NCI-H2196 (cell line): Measurements from ENCODE around the gene CD163.
A peak's percentile ranks its signal among the peaks of the same experiment; 100 is the strongest.
"Not testable (repeated sequence)": the region's sequence is repeated elsewhere in the genome, so short reads cannot be mapped to it uniquely, and the experiment has no call there.

Experiments
- DNase-seq: peaks from one replicate; lab custom pipeline; 2025; ENCODE audit not compliant: unreplicated experiment; lab: John Stamatoyannopoulos, UW

Gene CD163

GRCh38 chr12:7503686-7504415 is at the start of gene CD163:
TSS of gene CD163 (minus strand) at chr12:7503777. CDS start at chr12:7503690, 87 bp downstream.
- no peak for DNase-seq

- DNase-seq = no peak
Observed at GRCh38 chr12:7542813-7543212, 39.2 kb upstream of the CD163 start.

DNA sequence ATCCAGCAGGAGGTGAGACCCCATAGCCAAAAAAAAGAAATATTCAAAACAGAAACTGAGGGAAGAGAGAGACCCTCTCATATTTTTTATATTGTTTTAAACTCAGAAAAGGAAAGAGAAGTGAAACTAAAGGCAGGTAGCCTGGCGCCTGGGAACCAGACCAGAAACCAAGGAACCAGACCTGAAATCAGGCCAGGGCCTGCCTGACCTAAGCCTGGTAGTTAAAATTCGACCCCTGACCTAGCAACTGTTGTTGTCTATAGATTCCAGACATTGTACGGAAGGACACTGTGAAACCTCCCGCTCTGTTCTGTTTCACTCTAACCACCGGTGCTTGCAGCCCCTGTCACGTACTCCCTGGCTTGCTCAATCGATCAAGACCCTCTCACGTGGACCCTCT is 38.5 kb upstream of the CD163 start:
- no peak for DNase-seq

GRCh38 chr12:7514416-7514815 is 10.8 kb upstream of the CD163 start:
- DNase-seq = no peak

- no peak for DNase-seq
Observed at GRCh38 chr12:7512553-7512952, 9.0 kb upstream of the CD163 start.

DNA sequence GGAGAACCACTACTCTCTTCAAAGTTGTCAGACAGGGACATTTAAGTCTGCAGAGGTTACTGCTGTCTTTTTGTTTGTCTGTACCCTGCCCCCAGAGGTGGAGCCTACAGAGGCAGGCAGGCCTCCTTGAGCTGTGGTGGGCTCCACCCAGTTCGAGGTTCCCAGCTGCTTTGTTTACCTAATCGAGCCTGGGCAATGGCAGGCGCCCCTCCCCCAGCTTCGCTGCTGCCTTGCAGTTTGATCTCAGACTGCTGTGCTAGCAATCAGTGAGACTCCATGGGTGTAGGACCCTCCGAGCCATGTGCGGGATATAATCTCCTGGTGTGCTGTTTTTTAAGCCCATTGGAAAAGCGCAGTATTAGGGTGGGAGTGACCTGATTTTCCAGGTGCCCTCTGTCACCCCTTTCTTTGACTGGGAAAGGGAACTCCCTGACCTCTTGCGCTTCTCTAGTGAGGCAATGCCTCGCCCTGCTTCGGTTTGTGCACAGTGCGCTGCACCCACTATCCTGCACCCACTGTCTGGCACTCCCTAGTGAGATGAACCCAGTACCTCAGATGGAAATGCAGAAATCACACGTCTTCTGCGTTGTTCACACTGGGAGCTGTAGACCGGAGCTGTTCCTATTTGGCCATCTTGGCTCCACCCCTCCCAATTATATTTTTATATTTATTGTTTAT is 6.4 kb upstream of the CD163 start:
- DNase-seq = not testable (repeated sequence)

DNA sequence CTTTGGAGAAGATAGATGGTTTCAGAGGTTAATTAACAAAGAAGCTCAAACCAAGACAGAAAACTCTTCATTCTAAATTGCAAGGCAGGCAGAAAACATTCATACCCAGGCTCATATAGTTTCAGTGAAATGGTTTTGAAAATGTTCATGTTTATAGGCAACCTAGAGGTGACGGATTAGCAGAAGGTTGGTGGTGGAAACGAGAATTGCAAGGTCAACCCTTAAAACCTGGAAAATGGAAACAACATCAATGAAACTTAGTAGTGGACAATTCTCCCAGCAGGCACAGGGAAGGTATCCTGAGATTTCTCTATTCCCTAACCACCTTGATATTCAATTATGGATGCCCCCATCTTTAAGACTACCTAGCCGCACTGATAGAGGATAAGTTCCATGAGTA is 965 bp downstream of the CD163 start:
- DNase-seq = no peak

DNA sequence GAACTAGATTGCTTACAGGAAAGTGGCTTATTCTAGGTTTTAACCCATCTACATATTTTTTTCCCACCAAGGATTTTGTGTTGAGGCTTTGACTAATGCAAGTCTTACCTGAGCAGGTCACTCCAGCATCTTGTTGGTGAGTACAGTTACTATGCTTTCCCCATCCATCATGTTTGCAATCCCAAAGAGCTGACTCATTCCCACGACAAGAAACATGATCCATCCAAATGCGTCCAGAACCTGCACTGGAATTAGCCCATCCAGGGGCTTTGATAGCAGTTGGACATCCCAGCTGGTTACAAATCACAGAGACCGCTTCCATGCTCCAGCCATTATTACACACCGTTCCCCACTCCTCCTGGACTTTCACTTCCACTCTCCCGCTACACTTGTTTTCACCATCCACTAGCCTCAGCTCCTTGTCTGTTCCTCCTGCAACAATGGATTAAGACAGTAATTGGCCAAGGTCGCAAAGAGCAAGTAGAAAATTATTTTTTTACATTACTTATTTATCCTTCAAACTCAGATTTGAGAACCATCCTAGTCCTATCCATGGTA is 2.5 kb downstream of the CD163 start:
- DNase-seq = no peak

- DNase-seq = no peak
Observed at GRCh38 chr12:7499636-7500035, 3.9 kb downstream of the CD163 start.

- no peak for DNase-seq
Observed at GRCh38 chr12:7498809-7499208, 4.8 kb downstream of the CD163 start.

GRCh38 chr12:7497661-7498060 is 5.9 kb downstream of the CD163 start:
- no peak for DNase-seq

GRCh38 chr12:7496451-7496850 is 7.1 kb downstream of the CD163 start:
- DNase-seq = no peak

DNA sequence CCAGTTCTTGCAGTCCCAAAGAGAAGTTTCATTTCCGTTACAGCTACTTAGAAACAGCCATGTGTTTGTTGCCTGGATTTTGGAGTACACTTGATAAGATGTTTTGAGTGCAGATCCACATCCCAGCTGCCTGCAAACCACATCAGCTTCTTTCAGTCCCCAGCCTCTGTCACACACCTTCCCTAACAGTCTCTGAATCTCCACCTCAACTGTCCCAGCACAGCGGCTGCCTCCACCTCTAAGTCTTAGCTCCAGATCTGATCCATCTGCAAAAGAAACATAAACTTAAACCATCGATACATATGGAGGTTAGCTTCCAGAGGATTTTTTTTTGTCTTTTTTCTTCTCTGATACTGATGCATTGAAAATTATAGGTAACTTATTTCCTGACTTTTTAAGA is 8.4 kb downstream of the CD163 start:
- no peak for DNase-seq

DNA sequence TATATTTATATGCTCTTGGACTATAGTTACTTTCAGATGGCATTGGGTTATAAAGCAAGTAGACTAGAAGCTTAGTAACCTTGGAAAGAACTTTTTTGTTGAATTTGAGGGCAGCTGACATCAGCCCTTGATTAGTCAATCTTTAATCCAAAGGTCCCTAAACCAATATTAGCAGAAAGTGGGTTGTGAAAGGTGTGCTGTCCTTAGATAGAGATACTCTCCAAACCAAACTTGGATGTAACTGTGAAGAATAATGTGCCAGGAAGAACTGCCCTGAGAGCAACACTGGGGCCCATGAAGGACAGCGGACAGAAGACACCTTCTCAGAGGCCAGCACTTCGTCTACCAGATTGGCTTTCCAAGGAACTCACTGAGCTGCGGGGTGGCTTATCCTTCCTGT is 10.6 kb downstream of the CD163 start:
- DNase-seq = no peak

- no peak for DNase-seq
Observed at GRCh38 chr12:7486512-7486911, 17.1 kb downstream of the CD163 start.

DNA sequence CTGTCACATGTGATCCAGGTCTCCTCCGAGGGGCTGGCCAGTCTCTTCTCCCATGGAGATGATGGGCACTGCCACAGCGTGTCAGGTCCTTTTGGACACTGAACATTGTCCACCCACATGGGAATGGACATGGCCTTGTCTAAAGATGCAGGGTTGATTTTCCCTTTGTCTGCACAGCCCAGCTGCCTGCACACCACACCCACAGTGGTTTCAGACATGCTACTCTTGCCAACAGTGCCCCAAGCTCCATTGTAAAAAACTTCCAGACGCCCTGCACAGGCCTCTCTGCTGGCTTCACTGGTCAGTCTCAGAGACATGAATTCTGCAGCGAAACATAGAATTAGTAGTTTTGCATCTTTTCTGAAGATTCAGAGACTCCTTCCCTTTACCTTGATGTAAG is 18.5 kb downstream of the CD163 start:
- no peak for DNase-seq

DNA sequence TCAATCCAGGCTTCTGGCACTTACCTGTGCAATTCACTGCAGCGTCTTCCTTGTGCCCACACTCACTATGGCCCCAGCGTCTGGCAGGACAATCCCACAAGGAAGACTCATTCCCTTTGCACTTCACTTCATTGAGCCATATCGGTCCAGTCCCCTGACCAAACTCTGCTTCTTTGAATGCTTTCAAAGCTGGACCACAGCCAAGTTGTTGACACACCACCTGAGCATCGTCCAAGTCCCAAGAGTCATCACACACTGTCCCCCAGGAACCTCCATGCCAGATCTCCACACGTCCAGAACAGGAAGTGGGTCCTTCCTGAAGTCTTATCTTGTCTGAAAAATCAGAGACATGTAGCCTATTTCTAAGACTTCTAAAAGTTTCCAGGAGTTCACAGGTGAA is 20.2 kb downstream of the CD163 start:
- no peak for DNase-seq

GRCh38 chr12:7479771-7480170 is 23.8 kb downstream of the CD163 start:
- DNase-seq = no peak

DNA sequence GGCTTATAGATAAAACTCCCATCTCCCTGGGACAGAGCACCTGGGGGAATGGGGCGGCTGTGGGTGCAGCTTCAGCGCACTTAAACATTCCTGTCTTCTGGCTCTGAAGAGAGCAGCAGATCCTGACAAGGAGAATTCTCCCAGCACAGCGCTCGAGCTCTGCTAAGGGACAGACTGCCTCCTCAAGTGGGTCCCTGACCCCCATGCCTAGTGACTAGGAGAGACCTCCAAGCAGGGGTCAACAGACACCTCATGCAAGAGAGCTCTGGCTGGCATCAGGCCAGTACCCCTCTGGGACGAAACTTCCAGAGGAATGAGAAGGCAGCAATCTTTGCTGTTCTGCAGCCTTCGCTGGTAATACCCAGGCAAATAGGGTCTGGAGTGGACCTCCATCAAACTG is 31.5 kb downstream of the CD163 start:
- DNase-seq = no peak

DNA sequence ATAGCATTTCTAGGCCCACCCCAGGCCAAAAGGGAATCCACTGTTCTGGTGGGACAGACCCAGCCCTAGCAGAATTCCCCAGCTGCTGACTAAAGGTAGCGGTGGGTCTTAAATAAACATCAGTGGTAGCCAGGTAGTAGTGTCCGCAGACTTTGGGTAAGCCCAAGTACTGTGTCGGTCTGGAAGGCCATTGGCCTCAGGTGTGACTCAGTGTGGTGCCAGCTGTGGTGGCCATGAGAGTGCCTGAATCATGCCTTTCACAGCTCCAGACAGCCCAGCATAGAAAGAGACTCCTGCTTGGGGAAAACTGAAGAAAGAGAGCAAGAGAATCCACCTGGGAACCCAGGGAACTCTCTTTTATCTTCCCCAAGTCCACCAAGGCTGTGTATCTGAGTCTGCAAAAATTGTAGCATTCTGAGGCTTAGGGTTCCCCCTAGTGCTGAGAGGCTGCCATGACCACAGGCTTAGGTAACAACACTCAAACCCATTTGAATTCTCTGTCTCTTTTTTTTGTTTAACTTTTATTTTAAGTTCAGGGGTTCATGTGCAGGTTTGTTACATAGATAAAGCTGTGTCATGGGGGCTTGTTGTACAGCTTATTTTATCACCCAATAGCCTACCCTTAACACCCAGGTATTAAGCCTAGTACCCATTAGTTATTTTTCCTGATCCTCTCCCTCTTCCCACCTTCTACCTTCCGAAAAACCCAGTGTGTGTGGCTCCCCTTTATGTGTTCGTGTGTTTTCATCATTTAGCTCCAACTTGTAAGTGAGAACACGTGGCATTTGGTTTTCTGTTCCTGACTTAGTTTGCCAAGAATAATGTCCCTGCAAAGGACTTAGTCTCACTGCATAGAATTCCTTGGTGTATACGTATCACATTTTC is 43.0 kb downstream of the CD163 start:
- DNase-seq = peak; percentile 1

- no peak for DNase-seq
Observed at GRCh38 chr12:7459973-7460372, 43.6 kb downstream of the CD163 start.
